Gastrocnemius medialis (tissue), 4 donors: ENCODE data around the gene TLE2. TPM values are rescaled to one million over a fixed set of nuclear protein-coding genes. Genes with fewer than 3 reads are reported as not detected.
"Not testable (repeated sequence)": the region's sequence is repeated elsewhere in the genome, so short reads cannot be mapped to it uniquely, and the experiment has no call there.

Source experiments
- ATAC-seq, 2 donors: fragments of 150-250 bp; one replicate each; pipeline ENCODE4 v1.9.1; 2016
- DNase-seq, 2 donors: peaks; one replicate each; pipeline ENCODE4 v3.0.0-alpha.2; 2019
- H3K27ac ChIP-seq, 4 donors: fragments of 200-600 bp; sonication (generic); 1 replicate in 1 of 4; 2 replicates in 3 of 4; pipeline ENCODE4 v1.5.1; 2016 to 2018; ENCODE audit warnings: mild to moderate bottlenecking in 2 of 4, moderate library complexity in 1 of 4
- H3K27me3 ChIP-seq, 3 donors: fragments of 200-600 bp; sonication (generic) in 2 of 3; 1 replicate in 1 of 3; 2 replicates in 2 of 3; pipeline versions ENCODE4 v1.5.1 to v1.6.0; 2016 to 2019; ENCODE audit warnings: mild to moderate bottlenecking in 1 of 3, moderate library complexity in 1 of 3
- H3K36me3 ChIP-seq, 2 donors: fragments of 200-600 bp; sonication (generic) in 1 of 2; one replicate each; pipeline ENCODE4 v1.5.1; 2017 to 2018
- H3K4me1 ChIP-seq, 2 donors: fragments of 200-600 bp; sonication (generic) in 1 of 2; one replicate each; pipeline ENCODE4 v1.5.1; 2016 to 2017; ENCODE audit warnings: mild to moderate bottlenecking in 2 of 2
- H3K4me3 ChIP-seq, 4 donors: fragments of 200-600 bp; sonication (generic) in 3 of 4; 1 replicate in 1 of 4; 2 replicates in 3 of 4; pipeline ENCODE4 v1.5.1; 2016 to 2019; ENCODE audit warnings: mild to moderate bottlenecking in 2 of 4
- H3K9me3 ChIP-seq, 3 donors: fragments of 200-600 bp; sonication (generic) in 2 of 3; 1 replicate in 1 of 3; 2 replicates in 2 of 3; pipeline ENCODE4 v1.5.1; 2016 to 2019
- CTCF ChIP-seq, 5 experiments: fragments of 450-650 bp in 3 of 5; fragments of 200-600 bp in 2 of 5; sonication (generic) in 2 of 5; IDR thresholded peaks in 4 of 5; conservative IDR thresholded peaks in 1 of 5; 1 replicate in 4 of 5; 2 replicates in 1 of 5; pipeline ENCODE4 v1.5.1; 2016 to 2019; ENCODE audit warnings: antibody characterized with exemption in 5 of 5, mild to moderate bottlenecking in 3 of 5, moderate library complexity in 3 of 5
- POLR2A ChIP-seq, 2 donors: fragments of 450-650 bp; IDR thresholded peaks; one replicate each; pipeline ENCODE4 v1.6.1; 2017; ENCODE audit warnings: antibody characterized with exemption in 2 of 2, mild to moderate bottlenecking in 2 of 2, moderate library complexity in 2 of 2
- in situ Hi-C, 4 donors: fragments of 200-750 bp; cut with MboI; loops; one replicate each; pipeline versions ENCODE4 v1.15.0 to v1.8.0; 2017; ENCODE audit warnings: low sequenced_read_pairs in 4 of 4
- intact Hi-C: fragments of 100-400 bp; cut with DNase I; formaldehyde crosslinking; loops from one replicate; pipeline ENCODE4 v1.15.1; 2023; ENCODE audit warnings: low total_unique reads
- total RNA-seq, 4 donors: library from RNA; depleted of rRNA; stranded (reverse); fragments of >200 nt; gene quantifications; one replicate each; pipeline versions ENCODE4 v1.1.0 to v1.2.3, GENCODE V29; 2016

Gene TLE2
- total RNA-seq, 4 donors from 2014 or later = 26.1 to 48.5 (median 45.2) TPM

GRCh38 chr19:2994588-2995131 is 34.4 kb downstream of the TLE2 start:
- Histone ChIP-seq H3K9me3 (no peaks in the 10 kb centered on the region), H3K27ac (no peak overlapping the region), H3K4me3 (no peak overlapping the region), H3K4me1 (no peaks in the 10 kb centered on the region), H3K27me3 (no peaks in the 10 kb centered on the region), H3K36me3 (peaks cover 0 to 7% of the 10 kb centered on the region in 2 donors)
- no peak for DNase-seq
- in situ Hi-C loops = no loop called here
- TF ChIP-seq CTCF (IDR thresholded peaks at IDR 0.05 in 4 of 5, conservative IDR thresholded peaks at IDR 0.05 in 1 of 5) (no peak), POLR2A (IDR thresholded peaks at IDR 0.05) (no peak)
- intact Hi-C loops = no loop called here
- ATAC-seq = no peak

GRCh38 chr19:2993579-2993978 is 35.5 kb downstream of the TLE2 start:
- no peaks in the 10 kb centered on the region for H3K36me3 ChIP-seq
- no peaks in the 10 kb centered on the region for H3K27me3 ChIP-seq
- H3K4me3 ChIP-seq = no peak overlapping the region
- DNase-seq = no peak
- H3K4me1 ChIP-seq = no peaks in the 10 kb centered on the region
- ATAC-seq = no peak
- no peak for TF ChIP-seq CTCF (IDR thresholded peaks at IDR 0.05 in 4 of 5, conservative IDR thresholded peaks at IDR 0.05 in 1 of 5)
- no peak for TF ChIP-seq POLR2A (IDR thresholded peaks at IDR 0.05)
- H3K9me3 ChIP-seq = no peaks in the 10 kb centered on the region
- no peak overlapping the region for H3K27ac ChIP-seq
- intact Hi-C loops (no loop called here), in situ Hi-C loops (no loop called here)

- Histone ChIP-seq H3K4me1 (no peaks in the 10 kb centered on the region), H3K4me3 (no peak overlapping the region), H3K27me3 (no peaks in the 10 kb centered on the region), H3K36me3 (no peaks in the 10 kb centered on the region), H3K27ac (no peak overlapping the region), H3K9me3 (no peaks in the 10 kb centered on the region)
- ATAC-seq (no peak), DNase-seq (no peak)
- intact Hi-C loops = no loop called here
- in situ Hi-C loops = no loop called here
- TF ChIP-seq CTCF (IDR thresholded peaks at IDR 0.05 in 4 of 5, conservative IDR thresholded peaks at IDR 0.05 in 1 of 5) (no peak), POLR2A (IDR thresholded peaks at IDR 0.05) (no peak)
These were observed 36.1 kb downstream of the TLE2 start for GRCh38 chr19:2992958-2993357.

- DNase-seq, H3K36me3 ChIP-seq, H3K9me3 ChIP-seq, H3K27ac ChIP-seq, H3K4me1 ChIP-seq, ATAC-seq, intact Hi-C loops, H3K27me3 ChIP-seq, H3K4me3 ChIP-seq, in situ Hi-C loops: not testable (repeated sequence)
These were observed 36.7 kb downstream of the TLE2 start for GRCh38 chr19:2992333-2992732.

- DNase-seq = no peak
- H3K4me1 ChIP-seq = no peaks in the 10 kb centered on the region
- TF ChIP-seq CTCF (IDR thresholded peaks at IDR 0.05 in 4 of 5, conservative IDR thresholded peaks at IDR 0.05 in 1 of 5) = no peak
- TF ChIP-seq POLR2A (IDR thresholded peaks at IDR 0.05) = no peak
- in situ Hi-C loops = no loop called here
- no peaks in the 10 kb centered on the region for H3K9me3 ChIP-seq
- no peak overlapping the region for H3K27ac ChIP-seq
- ATAC-seq = no peak
- H3K36me3 ChIP-seq = no peaks in the 10 kb centered on the region
- intact Hi-C loops = no loop called here
- no peak overlapping the region for H3K4me3 ChIP-seq
- H3K27me3 ChIP-seq = no peaks in the 10 kb centered on the region
These were observed 39.7 kb downstream of the TLE2 start for GRCh38 chr19:2989236-2989946.
